DOHH2 (cell line): ENCODE data around the gene CD2BP2.
A peak's percentile ranks its signal among the peaks of the same experiment; 100 is the strongest.

ENCODE experiments used
- H3F3A ChIP-seq: fragments of 200-600 bp; sonication (generic), shearing (Covaris generic); 2 replicates; pipeline ENCODE4 v1.6.0; 2016; ENCODE audit warnings: antibody characterized with exemption, mild to moderate bottlenecking; ENCODE audit not compliant: control insufficient read depth, insufficient read depth
- H3K27ac ChIP-seq: fragments of 200-600 bp; sonication (generic); 2 replicates; pipeline ENCODE4 v1.5.1; 2014; ENCODE audit warnings: low read depth, mild to moderate bottlenecking, low read length, moderate library complexity
- H3K27me3 ChIP-seq: fragments of 200-600 bp; sonication (generic); 2 replicates; pipeline ENCODE4 v1.6.1; 2014; ENCODE audit warnings: mild to moderate bottlenecking, low read length, mixed read lengths; ENCODE audit not compliant: control insufficient read depth
- H3K36me3 ChIP-seq: fragments of 200-600 bp; sonication (generic); 2 replicates; pipeline ENCODE4 v1.6.1; 2014; ENCODE audit warnings: mild to moderate bottlenecking, low read length, moderate library complexity, mixed read lengths; ENCODE audit not compliant: control insufficient read depth
- H3K4me1 ChIP-seq: fragments of 200-600 bp; sonication (generic); 2 replicates; pipeline ENCODE4 v1.6.1; 2014; ENCODE audit warnings: mild to moderate bottlenecking, low read length, mixed read lengths; ENCODE audit not compliant: control insufficient read depth
- H3K4me2 ChIP-seq: fragments of 200-600 bp; sonication (generic); 2 replicates; pipeline ENCODE4 v1.6.0; 2014; ENCODE audit warnings: mild to moderate bottlenecking, low read length, moderate library complexity
- H3K4me3 ChIP-seq: fragments of 200-600 bp; sonication (generic); 2 replicates; pipeline ENCODE4 v1.5.1; 2014; ENCODE audit warnings: mild to moderate bottlenecking, low read length, mixed read lengths
- H3K79me2 ChIP-seq: fragments of 200-600 bp; sonication (generic); 2 replicates; pipeline ENCODE4 v1.6.1; 2014; ENCODE audit warnings: mild to moderate bottlenecking, low read length, mixed read lengths; ENCODE audit not compliant: control insufficient read depth
- H3K9me2 ChIP-seq: fragments of 200-600 bp; sonication (generic); replicated peaks from 2 replicates; pipeline ENCODE4 v1.6.1; 2014; ENCODE audit warnings: mild to moderate bottlenecking, low read length, mixed read lengths; ENCODE audit not compliant: control insufficient read depth
- H3K9me3 ChIP-seq: fragments of 200-600 bp; sonication (generic); 2 replicates; pipeline ENCODE4 v1.6.1; 2014; ENCODE audit warnings: antibody characterized with exemption, low read length, mixed read lengths; ENCODE audit not compliant: control insufficient read depth, insufficient read depth
- H4K20me1 ChIP-seq: fragments of 200-600 bp; sonication (generic); 2 replicates; pipeline ENCODE4 v1.6.0; 2014; ENCODE audit warnings: low read depth, mild to moderate bottlenecking, antibody characterized with exemption, low read length, moderate library complexity; ENCODE audit not compliant: control insufficient read depth, insufficient read depth
- EZH2phosphoT487 ChIP-seq: fragments of 200-600 bp; sonication (generic); IDR thresholded peaks from 2 replicates; pipeline ENCODE4 v1.6.1; 2017; ENCODE audit warnings: borderline replicate concordance, mild to moderate bottlenecking, antibody characterized with exemption, low read length, moderate library complexity, mixed read lengths
- TF ChIP-seq, protein P1 (sequence below): fragments of 200-600 bp; sonication (generic); IDR thresholded peaks from one replicate; pipeline ENCODE4 v1.5.1; 2014; ENCODE audit warnings: antibody characterized with exemption, mild to moderate bottlenecking, low read depth, low read length; ENCODE audit not compliant: poor library complexity, severe bottlenecking

Gene CD2BP2

DNA sequence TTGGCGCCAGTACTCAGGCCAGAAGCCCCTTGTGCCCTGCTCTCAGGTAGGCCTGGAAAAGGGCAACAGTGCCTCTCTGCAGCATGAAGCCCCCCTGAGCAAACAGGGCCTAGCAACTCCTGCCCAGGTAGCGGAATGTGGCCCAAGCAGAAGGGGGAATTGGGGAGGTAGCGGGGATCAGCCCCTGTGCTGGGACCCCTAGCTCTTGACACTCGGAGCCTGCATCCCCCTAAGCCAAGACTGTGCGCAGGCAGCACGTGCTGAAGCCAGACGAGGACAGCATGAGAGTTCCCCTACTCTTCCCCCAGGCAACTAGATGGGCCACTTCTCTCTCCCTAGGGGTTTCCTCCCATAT lies 823 bp upstream of the CD2BP2 start:
- no peaks in the 10 kb centered on the region for H3K27me3 ChIP-seq
- peak overlapping the region; percentile 86 for H3K4me2 ChIP-seq
- H3K9me3 ChIP-seq, result no peaks in the 10 kb centered on the region
- H3K27ac ChIP-seq, result peak overlapping the region; percentile 46
- H4K20me1 ChIP-seq, result no peaks in the 10 kb centered on the region
- H3K36me3 ChIP-seq, result peaks cover 84% of the 10 kb centered on the region
- TF ChIP-seq, protein P1, sequence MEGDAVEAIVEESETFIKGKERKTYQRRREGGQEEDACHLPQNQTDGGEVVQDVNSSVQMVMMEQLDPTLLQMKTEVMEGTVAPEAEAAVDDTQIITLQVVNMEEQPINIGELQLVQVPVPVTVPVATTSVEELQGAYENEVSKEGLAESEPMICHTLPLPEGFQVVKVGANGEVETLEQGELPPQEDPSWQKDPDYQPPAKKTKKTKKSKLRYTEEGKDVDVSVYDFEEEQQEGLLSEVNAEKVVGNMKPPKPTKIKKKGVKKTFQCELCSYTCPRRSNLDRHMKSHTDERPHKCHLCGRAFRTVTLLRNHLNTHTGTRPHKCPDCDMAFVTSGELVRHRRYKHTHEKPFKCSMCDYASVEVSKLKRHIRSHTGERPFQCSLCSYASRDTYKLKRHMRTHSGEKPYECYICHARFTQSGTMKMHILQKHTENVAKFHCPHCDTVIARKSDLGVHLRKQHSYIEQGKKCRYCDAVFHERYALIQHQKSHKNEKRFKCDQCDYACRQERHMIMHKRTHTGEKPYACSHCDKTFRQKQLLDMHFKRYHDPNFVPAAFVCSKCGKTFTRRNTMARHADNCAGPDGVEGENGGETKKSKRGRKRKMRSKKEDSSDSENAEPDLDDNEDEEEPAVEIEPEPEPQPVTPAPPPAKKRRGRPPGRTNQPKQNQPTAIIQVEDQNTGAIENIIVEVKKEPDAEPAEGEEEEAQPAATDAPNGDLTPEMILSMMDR, result no peak
- TF ChIP-seq EZH2phosphoT487, result no peak
- H3F3A ChIP-seq, result peaks cover 11% of the 10 kb centered on the region
- H3K79me2 ChIP-seq, result peaks cover 81% of the 10 kb centered on the region
- H3K4me1 ChIP-seq, result peaks cover 57% of the 10 kb centered on the region
- peak overlapping the region; percentile 86 for H3K4me3 ChIP-seq
- H3K9me2 ChIP-seq, result no peaks in the 10 kb centered on the region

DNA sequence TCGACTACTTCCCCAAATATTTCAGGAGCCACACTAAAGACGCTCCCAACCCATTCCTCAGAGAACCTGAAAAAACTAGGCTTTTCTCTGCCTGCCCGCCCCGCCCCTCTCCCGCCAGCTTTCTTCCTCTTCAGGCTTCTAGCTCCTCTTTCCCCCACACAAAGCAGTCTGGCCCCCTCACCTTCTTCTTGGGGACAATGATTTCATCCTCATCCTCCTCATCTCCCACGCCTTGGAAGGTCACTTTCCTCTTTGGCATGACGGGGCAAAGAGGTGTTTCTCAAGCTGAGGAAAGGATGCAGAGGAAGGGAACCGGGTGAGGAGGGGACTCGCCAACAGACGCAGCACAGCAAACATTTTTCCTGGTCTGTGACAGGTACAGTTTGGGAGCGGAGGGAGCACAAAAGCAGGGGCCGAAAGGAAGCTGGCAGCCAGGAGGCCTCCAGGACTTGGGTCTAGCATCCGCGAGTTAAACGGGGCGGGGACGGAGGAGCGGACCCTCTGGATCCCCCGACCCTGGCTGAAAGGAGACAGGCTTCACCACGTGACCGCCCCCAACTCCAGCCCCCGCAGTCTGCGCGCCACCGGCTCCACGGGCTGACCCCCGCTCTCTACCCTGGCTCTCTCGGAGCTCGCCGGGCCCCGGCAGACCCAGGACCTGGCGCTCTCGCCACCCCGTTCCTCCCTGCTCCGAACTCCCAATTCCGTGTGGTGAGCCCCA lies 525 bp downstream of the CD2BP2 start:
- no peak for TF ChIP-seq EZH2phosphoT487
- TF ChIP-seq, protein P1, result no peak
- Histone ChIP-seq H3K9me2 (no peaks in the 10 kb centered on the region), H3K27me3 (no peaks in the 10 kb centered on the region), H3K4me3 (peak overlapping the region; percentile 86), H3K27ac (peak overlapping the region; percentile 64), H3K4me1 (peaks cover 70% of the 10 kb centered on the region), H3F3A (peaks cover 24% of the 10 kb centered on the region), H3K9me3 (no peaks in the 10 kb centered on the region), H3K79me2 (peaks cover 69% of the 10 kb centered on the region), H3K36me3 (peaks cover 85% of the 10 kb centered on the region), H3K4me2 (peak overlapping the region; percentile 86), H4K20me1 (no peaks in the 10 kb centered on the region)

DNA sequence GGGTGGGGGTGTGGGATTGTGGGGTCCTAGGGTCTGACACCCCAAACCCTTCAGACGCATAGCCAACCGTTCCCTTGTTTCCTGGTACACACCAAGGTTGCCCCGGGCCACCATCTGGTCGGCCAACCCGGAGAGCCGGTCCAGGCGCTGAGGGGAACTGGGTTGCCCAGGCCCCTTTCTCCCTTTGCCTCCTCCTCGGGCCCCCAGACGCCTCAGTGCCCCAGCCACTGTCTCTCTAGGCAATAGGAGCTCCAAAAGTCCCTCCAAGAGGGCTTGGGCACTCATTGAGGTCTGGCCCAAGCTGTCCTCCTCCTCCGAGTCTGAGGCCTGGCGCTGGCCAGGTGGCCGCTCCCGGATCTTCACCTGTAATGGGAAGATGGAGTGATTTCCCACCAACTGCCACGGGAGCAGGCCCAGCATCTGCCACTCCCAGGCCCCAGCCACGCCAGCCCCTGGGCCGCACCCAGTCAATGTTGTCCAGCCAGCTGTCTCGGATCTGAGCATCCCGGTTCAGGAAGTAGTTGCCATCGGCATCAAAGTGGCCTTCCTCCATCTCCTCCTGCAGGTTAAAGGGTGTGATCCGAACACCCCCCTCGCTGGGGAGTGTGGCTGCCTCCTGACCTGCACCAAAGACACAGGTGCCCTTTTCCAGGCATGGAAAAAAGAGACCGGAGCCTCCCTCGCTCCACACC lies 1.5 kb downstream of the CD2BP2 start:
- Histone ChIP-seq H3F3A (peaks cover 32% of the 10 kb centered on the region), H4K20me1 (no peaks in the 10 kb centered on the region), H3K4me3 (peak overlapping the region; percentile 86), H3K27ac (0 out of 2 replicates have a peak overlapping the region, but pooled peaks have one; percentile 64), H3K36me3 (peaks cover 83% of the 10 kb centered on the region), H3K27me3 (no peaks in the 10 kb centered on the region), H3K79me2 (peaks cover 61% of the 10 kb centered on the region), H3K9me3 (no peaks in the 10 kb centered on the region), H3K9me2 (no peaks in the 10 kb centered on the region), H3K4me1 (peaks cover 80% of the 10 kb centered on the region), H3K4me2 (peak overlapping the region; percentile 86)
- TF ChIP-seq, protein P1, result no peak
